ENCODE data around the gene IFNA7. TPM values are rescaled to one million over a fixed set of nuclear protein-coding genes. Genes with fewer than 3 reads are reported as not detected.
"Not testable (repeated sequence)": the region's sequence is repeated elsewhere in the genome, so short reads cannot be mapped to it uniquely, and the experiment has no call there.

IFNA7 gene
- total RNA-seq, 1 experiment from 2014 or later = not detected

DNA sequence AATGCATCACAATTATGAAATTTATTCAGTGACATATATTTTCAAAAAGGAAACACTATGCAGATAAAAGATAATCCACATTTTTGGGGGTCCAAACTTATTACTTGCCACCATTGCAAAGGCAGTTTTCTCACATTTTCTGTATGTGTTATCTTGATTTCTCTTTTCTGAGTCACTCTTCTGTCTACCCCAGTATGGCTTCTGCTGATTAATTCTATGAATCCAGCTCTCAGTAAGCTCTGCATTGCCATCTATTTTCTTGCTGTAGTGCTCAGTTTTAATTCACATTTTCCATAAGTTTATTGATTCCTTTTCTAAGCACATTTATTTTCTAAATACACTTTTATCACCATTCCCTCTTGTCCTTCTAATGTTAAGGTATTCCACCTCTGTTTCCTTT is 3.2 kb upstream of the IFNA7 start:
- H3K4me3 ChIP-seq = no peak overlapping the region
- peaks cover 8% of the 10 kb centered on the region; the same call in 1 of the 2 replicates for H3K9me3 ChIP-seq
- H3K27me3 ChIP-seq = peaks cover 39% of the 10 kb centered on the region
- DNase-seq = no peak
- H3K36me3 ChIP-seq = no peaks in the 10 kb centered on the region

DNA sequence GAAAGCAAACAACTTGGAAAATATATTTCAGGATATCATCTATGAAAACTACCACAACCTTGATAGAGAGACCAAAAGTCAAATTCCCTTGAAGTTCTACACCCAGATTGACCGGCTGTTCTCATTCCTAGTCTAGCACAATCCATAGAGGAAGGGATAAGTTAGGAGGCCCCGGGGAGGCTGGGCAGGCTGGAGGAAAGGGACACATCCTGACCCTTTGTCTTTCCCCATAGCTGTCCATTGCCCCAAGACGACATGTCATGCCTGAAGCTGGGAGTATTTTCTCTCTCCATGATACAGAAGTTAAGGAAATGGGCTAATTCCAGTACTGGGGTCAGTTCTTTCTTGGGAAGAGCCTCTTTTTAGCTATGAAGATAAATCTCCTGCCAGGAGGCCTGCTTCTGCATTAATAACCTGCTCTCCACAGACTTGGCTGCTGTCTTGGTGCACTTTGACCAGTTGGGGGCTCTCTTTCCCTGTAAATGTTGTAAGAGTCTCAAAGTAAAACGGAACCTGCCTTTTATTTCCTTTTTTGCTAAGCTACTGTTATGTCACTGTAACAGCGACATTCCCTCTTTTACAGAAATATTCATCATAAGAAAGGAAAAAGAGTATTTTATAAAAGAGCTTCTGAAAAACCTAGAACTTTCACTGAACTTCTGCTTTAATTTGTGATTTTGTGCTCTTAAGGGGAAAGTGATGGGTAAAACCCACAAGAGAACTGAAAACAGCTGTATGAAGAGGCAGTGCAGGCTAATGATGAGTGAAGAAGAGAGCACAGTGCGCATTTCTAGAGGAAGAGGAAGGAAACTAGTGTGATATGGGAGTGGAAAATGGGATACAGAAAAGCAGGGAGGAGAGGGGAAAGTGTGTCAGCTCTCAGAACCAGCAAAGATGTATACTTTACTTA is 6.9 kb downstream of the IFNA7 start:
- H3K9me3 ChIP-seq, H3K36me3 ChIP-seq: not testable (repeated sequence)
- peak; percentile 71 for DNase-seq
- H3K27me3 ChIP-seq = peaks cover 27% of the 10 kb centered on the region
- peak overlapping the region; percentile 2 for H3K4me3 ChIP-seq

DNA sequence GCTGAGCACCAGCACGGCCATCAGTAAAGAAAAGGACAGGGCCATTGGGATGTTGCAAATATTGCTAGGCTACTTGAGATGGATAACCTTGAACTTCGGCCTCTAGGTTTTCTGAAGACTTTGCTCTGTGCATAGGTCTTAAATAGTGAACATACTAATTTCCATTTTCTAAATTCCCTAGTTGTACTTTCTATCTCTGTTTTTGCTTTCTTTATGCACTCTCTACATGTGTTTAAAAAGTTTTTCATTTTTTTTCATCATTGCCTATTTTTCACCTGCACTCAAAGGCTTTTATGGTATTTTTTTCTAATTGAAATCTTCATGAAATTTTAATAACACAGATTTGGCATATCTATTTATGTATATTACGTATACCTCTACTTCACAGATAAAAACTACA is 14.5 kb downstream of the IFNA7 start, which contains the start of gene IFNA4:
IFNA4 (minus strand) TSS at position 101 of the 400 bp plus-strand sequence; CDS start at position 45, 56 bp downstream.
- not testable (repeated sequence) for DNase-seq

DNA sequence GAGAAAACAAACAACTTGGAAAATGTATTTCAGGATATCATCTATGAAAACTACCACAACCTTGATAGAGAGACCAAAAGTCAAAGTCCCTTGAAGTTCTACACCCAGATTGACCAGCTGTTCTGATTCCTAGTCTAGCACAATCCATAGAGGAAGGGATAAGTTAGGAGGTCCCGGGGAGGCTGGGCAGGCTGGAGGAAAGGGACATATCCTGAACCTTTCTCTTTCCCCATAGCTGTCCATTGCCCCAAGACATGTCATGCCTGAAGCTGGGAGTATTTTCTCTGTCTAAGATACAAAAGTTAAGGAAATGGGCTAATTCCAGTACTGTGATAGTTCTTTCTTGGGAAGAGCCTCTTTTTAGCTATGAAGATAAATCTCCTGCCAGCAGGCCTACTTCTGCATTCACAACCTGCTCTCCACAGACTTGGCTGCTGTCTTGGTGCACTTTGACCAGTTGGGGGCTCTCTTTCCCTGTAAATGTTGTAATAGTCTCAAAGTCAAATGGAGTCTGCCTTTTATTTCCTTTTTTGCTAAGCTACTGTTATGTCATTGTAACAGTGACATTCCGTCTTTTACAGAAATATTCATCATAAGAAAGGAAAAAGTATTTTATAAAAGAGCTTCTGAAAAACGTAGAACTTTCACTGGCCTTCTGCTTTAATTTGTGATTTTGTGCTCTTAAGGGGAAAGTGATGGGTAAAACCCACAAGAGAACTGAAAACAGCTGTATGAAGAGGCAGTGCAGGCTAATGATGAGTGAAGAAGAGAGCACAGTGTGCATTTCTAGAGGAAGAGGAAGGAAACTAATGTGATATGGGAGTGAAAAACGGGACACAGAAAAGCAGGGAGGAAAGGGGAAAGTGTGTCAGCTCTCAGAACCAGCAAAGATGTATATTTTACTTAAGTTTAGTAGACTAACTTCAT is 18.9 kb downstream of the IFNA7 start:
- not testable (repeated sequence) for H3K9me3 ChIP-seq, H3K4me3 ChIP-seq, H3K36me3 ChIP-seq
- H3K27me3 ChIP-seq = peaks cover 11% of the 10 kb centered on the region
- DNase-seq = peak; percentile 58

More for the DNA sequence above, 14.5 kb downstream of the IFNA7 start, which contains the start of gene IFNA4:
- peaks cover 16% of the 10 kb centered on the region for H3K27me3 ChIP-seq
- not testable (repeated sequence) for H3K36me3 ChIP-seq, H3K4me3 ChIP-seq, H3K9me3 ChIP-seq

DNA sequence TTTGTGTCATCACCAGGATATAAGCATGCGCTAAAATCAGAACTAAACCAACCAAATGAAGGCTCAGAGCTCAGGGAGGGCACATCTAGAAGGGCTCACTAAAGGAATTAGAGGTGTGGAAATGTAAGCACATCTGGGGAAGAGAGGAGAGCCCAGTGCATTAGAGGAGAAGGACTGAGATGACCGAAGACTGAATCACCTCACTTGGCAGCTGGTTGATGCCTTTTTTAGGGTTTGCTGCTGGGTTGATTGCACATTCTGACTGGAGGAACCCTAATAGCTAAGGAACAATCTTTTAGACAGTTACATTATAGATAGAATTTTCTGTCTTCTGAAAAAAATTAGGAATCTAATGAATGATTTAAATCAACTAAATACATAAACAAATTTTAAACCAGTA is 27.3 kb downstream of the IFNA7 start:
- no peak overlapping the region for H3K4me3 ChIP-seq
- no peaks in the 10 kb centered on the region for H3K9me3 ChIP-seq
- no peak for DNase-seq
- no peaks in the 10 kb centered on the region for H3K36me3 ChIP-seq
- H3K27me3 ChIP-seq = peaks cover 64% of the 10 kb centered on the region

DNA sequence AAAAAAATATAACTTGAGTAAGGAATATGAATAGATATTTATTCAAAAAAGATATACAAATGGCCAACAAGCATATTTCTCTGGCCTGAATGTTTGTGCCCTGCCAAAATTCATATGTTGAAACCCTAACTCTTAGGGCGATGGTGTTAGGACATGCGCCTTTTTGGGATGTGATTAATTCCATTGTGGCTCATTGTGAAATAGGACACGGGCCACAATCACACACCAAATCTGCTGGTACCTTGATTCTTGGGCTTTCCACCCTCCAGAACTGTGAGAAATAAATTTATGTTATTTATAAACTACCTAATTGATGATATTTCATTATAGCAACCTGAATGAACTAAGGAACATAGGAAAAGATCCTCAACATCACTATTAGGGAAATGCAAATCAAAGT is 29.8 kb downstream of the IFNA7 start:
- Histone ChIP-seq H3K36me3 (no peaks in the 10 kb centered on the region), H3K27me3 (peaks cover 75% of the 10 kb centered on the region), H3K4me3 (no peak overlapping the region), H3K9me3 (no peaks in the 10 kb centered on the region)
- no peak for DNase-seq

DNA sequence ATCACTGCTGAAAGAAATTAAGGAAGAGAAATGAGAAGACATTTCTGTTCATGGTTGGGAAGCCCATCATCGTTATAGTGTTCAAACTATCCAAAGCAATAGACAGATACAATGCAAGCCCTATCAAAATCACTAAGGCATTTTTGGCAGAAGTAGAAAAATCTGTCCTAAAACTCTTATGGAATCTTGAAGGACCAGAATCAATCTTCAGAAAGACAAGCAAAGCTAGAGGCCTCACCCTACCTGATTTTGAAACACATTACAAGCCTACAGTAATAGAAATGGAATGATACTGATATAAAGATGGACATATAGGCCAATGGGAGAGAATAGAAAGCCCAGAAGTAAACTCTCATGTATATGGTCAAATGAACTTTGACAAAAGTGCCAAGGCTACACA is 30.7 kb downstream of the IFNA7 start:
- no peak for DNase-seq
- H3K4me3 ChIP-seq = no peak overlapping the region
- peaks cover 67% of the 10 kb centered on the region for H3K27me3 ChIP-seq
- no peaks in the 10 kb centered on the region for H3K9me3 ChIP-seq
- H3K36me3 ChIP-seq = no peaks in the 10 kb centered on the region

DNA sequence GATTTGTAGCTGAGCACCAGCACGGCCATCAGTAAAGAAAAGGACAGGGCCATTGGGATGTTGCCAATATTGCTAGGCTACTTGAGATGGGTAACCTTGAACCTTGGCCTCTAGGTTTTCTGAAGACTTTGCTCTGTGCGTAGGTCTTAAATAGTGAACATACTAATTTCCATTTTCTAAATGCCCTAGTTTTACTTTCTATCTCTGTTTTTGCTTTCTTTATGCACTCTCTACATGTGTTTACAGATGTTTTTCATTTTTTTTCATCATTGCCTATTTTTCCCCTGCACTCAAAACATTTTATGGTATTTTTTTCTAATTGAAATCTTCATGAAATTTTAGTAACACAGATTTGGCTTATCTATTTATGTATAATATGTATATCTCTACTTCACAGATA is 35.4 kb downstream of the IFNA7 start, which contains the start of gene IFNA21:
IFNA21 (minus strand) TSS at position 101 of the 400 bp plus-strand sequence; CDS start at position 53, 48 bp downstream.
- H3K9me3 ChIP-seq, DNase-seq, H3K36me3 ChIP-seq, H3K4me3 ChIP-seq: not testable (repeated sequence)
- peaks cover 55% of the 10 kb centered on the region for H3K27me3 ChIP-seq

DNA sequence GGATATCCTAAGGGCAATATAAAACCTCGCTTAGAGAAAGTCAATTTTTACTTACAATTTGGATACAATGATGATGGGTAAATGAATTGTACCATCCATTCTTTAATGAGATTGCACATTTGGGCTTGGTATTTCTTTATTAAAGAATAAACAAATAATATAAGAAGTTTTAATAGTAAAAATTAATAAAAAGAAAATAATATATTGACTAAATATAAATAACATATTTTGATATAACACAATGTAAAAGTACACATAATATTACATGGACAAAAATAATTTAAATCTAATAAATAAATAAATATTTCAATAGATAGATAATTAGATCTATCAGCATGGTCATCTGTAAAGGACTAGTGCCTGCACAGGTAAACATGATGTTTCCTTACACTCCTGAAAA is 36.5 kb downstream of the IFNA7 start:
- no peaks in the 10 kb centered on the region; the same call in 1 of the 2 replicates for H3K9me3 ChIP-seq
- no peak overlapping the region for H3K4me3 ChIP-seq
- peaks cover 50% of the 10 kb centered on the region for H3K27me3 ChIP-seq
- no peaks in the 10 kb centered on the region for H3K36me3 ChIP-seq
- no peak for DNase-seq

DNA sequence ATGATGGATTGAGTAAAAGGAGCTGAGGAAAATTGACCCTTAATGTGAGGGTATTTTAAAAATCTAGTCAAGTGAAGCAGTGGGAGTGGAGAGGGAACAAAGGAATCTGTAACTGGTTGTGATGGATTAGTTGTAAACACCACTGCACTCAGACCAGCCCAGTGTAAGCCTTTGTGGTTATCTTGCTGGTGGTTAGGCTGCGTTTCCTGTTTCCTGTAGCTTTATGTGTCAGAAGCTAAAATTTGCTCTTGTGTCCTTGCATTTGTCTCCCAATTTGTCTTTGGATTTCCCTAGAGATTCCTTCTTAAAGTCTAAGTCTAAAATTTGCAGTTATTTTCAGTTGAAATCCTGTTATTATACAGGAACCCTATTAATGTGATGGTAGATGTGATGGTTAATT is 41.8 kb downstream of the IFNA7 start:
- Histone ChIP-seq H3K36me3 (no peaks in the 10 kb centered on the region), H3K27me3 (peaks cover 32% of the 10 kb centered on the region), H3K9me3 (no peaks in the 10 kb centered on the region; the same call in 1 of the 2 replicates), H3K4me3 (no peak overlapping the region)
- DNase-seq = no peak

DNA sequence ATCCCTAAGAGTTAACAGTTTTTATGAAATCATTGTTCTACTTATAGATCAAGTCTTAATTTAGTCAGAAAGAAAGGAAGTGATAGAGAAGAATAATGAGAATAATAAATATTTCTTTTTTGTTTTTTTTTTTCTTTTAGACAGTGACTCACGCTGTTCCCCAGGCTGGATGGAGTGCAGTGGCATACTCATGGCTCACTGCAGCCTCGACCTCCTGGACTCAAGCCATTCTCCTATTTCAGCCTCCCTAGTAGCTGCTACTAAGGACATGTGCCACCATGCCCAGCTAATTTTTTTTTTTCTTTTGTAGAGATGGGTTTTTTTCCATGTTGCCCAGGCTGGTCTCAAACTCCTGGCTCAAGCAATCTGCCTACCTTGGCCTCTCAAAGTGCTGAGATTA is 46.5 kb downstream of the IFNA7 start:
- DNase-seq = peak; percentile 78
- no peaks in the 10 kb centered on the region for H3K9me3 ChIP-seq
- H3K27me3 ChIP-seq = peaks cover 10% of the 10 kb centered on the region; the same call in 1 of the 2 replicates
- no peaks in the 10 kb centered on the region for H3K36me3 ChIP-seq
- H3K4me3 ChIP-seq = no peak overlapping the region

DNA sequence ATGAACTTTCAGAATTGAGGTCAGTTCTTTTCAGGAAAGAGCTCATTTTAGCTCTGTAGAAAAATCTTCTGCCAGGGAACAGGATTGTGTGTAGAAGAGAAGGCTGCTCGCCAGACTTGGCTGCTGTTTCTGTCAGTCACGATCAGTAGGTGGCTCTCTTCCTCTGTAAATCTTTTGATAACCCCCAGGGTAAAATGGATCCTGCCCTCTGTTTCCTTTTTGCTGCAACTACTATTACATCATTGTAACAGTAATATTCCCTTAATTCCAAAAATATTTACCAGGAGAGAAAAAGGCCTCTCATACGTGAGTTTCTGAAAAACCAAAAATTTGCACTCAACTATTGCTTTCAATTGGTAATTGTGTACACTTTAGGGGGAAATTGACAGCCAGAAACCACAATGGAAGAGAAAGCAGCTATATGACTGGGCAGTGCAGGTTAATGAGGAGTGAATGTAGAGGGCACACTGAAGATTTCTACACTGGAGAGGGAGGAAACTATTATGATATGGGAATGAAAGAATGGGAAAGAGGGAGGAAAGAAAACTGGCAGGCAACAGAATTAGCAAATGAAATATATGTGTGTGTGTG is 47.9 kb downstream of the IFNA7 start:
- Histone ChIP-seq H3K36me3 (no peaks in the 10 kb centered on the region), H3K9me3 (no peaks in the 10 kb centered on the region), H3K27me3 (peaks cover 4% of the 10 kb centered on the region; the same call in 1 of the 2 replicates), H3K4me3 (no peak overlapping the region)
- DNase-seq = peak; percentile 86

DNA sequence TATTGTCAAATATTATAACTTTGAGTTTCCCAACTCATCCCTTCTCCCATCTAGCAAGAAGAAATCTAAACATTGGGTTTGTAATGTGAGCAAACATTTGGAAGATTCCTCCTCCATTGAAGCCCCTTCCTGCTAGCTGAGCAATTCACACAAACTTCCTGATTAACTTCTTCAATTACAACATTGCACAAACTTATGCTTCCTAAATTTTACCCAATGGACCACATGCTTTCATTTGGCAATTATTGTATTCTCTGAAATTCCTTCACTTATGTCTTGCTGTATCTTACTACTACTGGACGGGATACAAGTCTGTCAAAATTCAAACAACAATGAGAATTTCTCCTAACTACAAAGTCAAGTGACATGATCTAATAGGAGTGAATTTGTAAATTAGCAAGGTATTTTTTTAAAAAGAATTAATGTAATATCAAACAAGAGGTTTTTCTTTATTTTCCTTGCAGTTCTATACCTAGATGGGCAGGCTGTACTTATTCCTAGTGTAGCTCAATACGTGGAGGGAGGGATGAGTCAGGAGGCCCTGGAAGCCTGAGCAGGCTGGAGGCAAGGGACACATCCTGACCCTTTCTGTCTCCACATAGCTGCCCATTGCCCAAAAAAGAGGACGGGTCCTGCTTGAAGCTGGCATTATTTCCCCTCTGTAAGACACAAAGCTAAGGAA is 48.5 kb downstream of the IFNA7 start:
- Histone ChIP-seq H3K36me3 (no peaks in the 10 kb centered on the region), H3K9me3 (peaks cover 5% of the 10 kb centered on the region), H3K27me3 (no peaks in the 10 kb centered on the region), H3K4me3 (no peak overlapping the region)
- peak; percentile 88 for DNase-seq
